ENCODE results near the gene DAB2.

Gene DAB2

DNA sequence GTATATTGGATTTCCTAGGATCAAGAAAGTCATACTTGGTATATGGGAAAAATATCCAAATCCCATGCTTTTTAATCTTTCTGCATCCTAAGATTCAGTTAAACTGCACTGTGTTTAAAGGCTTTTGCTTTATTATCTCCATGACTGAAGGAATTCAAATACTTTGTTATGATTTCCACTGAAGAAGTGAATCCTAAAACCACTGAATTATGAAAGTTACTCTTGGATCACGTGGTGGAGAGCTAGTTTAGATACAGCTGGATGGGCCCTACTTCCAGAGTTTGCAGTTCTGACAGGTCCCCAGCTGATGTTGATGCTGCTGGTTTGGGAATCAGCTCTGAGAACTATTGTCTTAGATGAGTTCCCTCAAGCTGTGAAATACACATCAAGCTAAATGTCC lies 5.0 kb downstream of the DAB2 start:
- H3K4me3 ChIP-seq (ENCODE audit: control insufficient read depth, low read depth, low read length): no peak overlapping the region
- TF ChIP-seq, protein P1, sequence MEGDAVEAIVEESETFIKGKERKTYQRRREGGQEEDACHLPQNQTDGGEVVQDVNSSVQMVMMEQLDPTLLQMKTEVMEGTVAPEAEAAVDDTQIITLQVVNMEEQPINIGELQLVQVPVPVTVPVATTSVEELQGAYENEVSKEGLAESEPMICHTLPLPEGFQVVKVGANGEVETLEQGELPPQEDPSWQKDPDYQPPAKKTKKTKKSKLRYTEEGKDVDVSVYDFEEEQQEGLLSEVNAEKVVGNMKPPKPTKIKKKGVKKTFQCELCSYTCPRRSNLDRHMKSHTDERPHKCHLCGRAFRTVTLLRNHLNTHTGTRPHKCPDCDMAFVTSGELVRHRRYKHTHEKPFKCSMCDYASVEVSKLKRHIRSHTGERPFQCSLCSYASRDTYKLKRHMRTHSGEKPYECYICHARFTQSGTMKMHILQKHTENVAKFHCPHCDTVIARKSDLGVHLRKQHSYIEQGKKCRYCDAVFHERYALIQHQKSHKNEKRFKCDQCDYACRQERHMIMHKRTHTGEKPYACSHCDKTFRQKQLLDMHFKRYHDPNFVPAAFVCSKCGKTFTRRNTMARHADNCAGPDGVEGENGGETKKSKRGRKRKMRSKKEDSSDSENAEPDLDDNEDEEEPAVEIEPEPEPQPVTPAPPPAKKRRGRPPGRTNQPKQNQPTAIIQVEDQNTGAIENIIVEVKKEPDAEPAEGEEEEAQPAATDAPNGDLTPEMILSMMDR (IDR thresholded peaks at IDR 0.05; ENCODE audit: control insufficient read depth, insufficient read depth, low read depth, low read length, missing control alignments): no peak
- no peak for DNase-seq (ENCODE audit: low read depth)

DNA sequence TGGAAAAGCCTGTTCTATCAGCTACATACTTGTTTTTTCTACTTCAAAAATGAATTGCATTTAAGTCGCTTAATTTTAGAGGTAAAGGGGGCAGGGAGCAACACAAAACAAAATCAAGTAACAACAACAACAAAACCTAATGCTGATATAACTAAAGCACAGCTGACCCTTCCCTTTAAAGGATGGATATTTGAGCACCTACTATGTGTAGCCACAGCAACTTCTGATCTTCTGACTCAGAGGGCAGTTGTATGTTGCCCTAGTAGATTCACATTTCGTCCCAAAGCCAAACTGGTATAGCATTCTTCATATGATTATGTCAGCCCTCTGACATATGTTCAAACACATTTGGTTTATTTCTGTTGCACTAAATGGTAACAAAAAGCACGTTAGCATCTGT lies 6.8 kb downstream of the DAB2 start:
- H3K4me3 ChIP-seq (ENCODE audit: control insufficient read depth, low read depth, low read length): no peak overlapping the region
- TF ChIP-seq, protein P1 (IDR thresholded peaks at IDR 0.05; ENCODE audit: control insufficient read depth, insufficient read depth, low read depth, low read length, missing control alignments): no peak
- no peak for DNase-seq (ENCODE audit: low read depth)

DNA sequence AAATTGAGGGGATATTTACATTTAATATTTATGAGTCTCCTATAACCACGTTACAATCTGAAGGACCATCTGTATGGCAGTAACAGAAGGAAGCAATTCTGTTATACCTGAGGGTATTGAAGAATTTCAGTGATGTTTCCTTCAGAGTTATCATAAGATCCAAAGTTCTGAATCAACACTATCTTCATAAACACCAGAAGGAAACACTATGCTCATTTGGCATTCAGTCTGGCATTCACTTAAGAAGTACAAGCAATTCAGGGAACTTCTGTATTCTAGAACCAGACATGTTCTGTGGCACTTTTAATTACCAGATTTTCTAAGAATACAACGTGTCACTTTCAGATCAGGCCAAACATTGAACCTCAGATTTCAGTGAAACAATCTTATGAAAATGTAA lies 9.6 kb downstream of the DAB2 start:
- DNase-seq (ENCODE audit: low read depth): no peak
- TF ChIP-seq, protein P1 (IDR thresholded peaks at IDR 0.05; ENCODE audit: control insufficient read depth, insufficient read depth, low read depth, low read length, missing control alignments): no peak
- no peak overlapping the region for H3K4me3 ChIP-seq (ENCODE audit: control insufficient read depth, low read depth, low read length)

DNA sequence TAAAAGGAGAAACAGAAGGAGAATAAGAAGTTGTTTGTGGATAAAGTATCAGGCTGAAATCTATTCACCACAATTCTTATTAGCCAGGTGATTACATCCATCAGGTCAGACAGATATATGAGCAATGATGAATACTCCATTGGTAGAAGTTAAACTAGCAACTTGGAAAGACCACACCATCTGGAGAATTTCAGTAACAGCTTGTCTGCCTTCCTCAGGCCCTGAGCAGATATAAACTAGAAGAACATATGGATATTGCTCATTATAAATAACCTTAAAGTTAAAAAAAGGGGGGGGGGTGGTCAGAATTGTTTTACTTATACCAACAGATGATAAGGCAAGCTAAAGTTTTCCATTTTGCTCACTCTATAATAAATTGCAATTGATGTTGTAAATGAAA lies 10.4 kb downstream of the DAB2 start:
- no peak overlapping the region for H3K4me3 ChIP-seq (ENCODE audit: control insufficient read depth, low read depth, low read length)
- TF ChIP-seq, protein P1 (IDR thresholded peaks at IDR 0.05; ENCODE audit: control insufficient read depth, insufficient read depth, low read depth, low read length, missing control alignments): no peak
- DNase-seq (ENCODE audit: low read depth): no peak

DNA sequence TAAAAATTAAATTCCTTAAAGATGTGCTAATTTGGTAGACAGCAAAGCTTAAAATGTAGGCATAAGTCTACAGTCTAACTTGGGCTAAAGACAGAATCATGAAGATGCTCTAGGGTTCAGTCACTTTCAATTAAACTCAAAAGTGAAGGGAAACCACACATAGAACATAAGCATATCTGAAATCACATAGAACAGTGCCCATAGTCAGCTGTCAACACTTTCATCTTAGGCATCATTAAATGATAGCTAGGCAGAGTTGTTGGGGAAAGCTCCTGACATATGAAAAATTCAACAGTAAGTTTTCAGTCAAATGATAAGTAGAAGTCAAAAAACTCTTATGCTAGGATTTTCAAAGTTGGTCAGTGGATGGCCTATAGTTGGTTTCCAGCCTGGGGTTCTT lies 11.0 kb downstream of the DAB2 start:
- TF ChIP-seq, protein P1 (IDR thresholded peaks at IDR 0.05; ENCODE audit: control insufficient read depth, insufficient read depth, low read depth, low read length, missing control alignments): no peak
- no peak for DNase-seq (ENCODE audit: low read depth)
- no peak overlapping the region for H3K4me3 ChIP-seq (ENCODE audit: control insufficient read depth, low read depth, low read length)

DNA sequence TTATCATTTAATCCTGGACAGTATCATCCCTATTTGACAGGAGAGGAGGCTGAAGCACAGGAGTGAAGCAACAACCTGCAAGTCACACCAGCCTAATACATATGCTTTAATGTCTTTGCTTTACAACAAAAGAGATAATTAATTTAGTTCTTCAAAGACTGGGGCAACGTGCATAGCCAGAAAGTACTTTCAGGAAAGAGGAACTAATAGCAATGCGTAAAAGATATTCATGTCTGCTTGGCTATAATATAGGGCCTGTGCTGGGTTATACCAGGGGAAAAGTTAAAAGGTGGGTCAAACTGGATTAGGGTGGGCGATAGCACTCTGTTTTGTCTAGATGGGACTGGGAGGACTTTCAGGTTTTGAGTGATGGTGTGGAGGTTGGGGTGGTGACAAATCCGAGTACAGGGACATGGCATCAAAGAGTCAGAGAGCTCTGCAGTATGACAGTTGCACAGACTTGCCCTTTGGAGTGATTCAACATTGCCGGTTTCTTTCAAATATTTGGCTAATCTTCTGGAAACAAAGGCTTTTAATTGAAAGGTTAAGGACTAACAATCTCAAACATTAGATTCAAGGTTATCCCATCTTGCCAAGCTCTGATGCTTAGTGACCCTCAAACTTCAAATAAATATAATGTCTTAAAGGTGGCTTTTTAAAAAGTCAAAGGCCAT lies 11.9 kb downstream of the DAB2 start:
- TF ChIP-seq, protein P1 (IDR thresholded peaks at IDR 0.05; ENCODE audit: control insufficient read depth, insufficient read depth, low read depth, low read length, missing control alignments): no peak
- DNase-seq (ENCODE audit: low read depth): no peak
- no peak overlapping the region for H3K4me3 ChIP-seq (ENCODE audit: control insufficient read depth, low read depth, low read length)

Data from AG09309 (cell line).